NCI-H2196 (cell line): ENCODE results near the gene TRIOBP.
"Not testable (repeated sequence)": the region's sequence is repeated elsewhere in the genome, so short reads cannot be mapped to it uniquely, and the experiment has no call there.

Experiments
- DNase-seq: peaks from one replicate; lab custom pipeline; 2025; ENCODE audit not compliant: unreplicated experiment; lab: John Stamatoyannopoulos, UW

Gene TRIOBP

GRCh38 chr22:37696657-37697537 is at the start of gene TRIOBP:
TRIOBP (plus strand) TSS chr22:37697048; CDS start chr22:37701366, 4,318 bp downstream.
- peak; percentile 86 for DNase-seq

GRCh38 chr22:37647317-37647716 is 49.5 kb upstream of the TRIOBP start:
- no peak for DNase-seq

- DNase-seq, result no peak
These were observed 48.9 kb upstream of the TRIOBP start for GRCh38 chr22:37647928-37648327.

DNA sequence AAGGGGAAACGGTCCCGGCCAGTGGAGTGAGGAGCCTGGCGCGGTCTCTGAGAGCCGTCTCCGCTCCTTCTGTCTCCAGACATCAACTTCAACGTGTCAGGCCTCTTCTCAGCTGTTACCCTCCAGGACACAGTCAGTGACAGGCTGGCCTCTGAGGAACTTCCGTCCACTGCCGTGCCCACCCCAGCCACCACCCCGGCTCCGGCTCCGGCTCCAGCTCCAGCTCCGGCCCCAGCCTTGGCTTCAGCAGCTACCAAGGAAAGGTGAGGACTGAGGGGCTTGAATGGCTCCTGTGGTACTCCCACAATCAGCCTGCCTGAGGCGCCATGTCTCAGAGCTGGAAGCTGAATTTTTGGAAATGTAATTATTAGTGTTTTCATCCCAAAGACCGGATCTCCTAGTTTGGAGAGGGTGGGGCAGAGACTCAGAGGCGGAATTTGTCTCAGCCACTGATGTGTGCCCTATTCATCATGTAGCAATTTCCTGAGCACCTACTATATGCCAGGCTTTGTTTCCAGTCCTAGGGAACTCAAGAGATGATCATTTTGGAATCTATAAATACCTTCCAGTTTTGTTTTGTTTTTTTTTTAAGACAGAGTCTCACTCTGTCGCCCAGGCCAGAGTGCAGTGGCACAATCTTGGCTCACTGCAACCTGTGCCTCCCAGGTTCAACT is 46.2 kb upstream of the TRIOBP start:
- no peak for DNase-seq

DNA sequence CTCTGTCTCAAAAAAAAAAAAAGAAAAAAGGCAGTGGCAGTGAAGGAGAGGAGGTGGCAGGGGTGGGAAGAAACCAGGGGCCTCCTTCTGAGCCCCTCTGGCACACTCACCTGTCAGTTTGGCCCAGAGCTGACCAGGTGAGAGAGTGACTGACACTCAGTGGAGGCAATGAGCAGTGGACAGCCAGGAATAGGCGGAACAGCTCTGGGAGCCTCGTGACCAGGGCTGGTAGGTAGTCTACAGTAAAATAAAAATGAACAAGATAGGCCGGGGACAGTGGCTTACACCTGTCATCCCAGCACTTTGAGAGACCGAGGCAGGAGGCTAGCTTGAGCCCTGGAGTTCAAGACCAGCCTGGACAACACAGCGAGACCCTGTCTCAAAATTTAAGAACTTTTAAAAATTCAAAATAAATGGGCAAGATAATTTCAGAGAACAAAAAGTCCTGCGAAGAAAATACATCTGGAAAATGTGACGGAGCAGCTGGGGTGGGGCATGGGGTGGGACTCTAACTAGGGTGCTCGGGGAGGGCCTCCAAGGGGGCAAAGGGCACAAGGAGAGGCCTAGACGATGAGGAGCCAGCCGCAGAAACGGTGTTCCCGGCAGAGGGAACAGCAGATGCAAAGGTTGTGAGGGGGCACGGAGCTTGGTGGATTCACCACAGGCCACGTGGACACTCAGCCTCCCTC is 42.1 kb upstream of the TRIOBP start:
- no peak for DNase-seq

GRCh38 chr22:37655252-37655563 is 41.6 kb upstream of the TRIOBP start:
- no peak for DNase-seq

DNA sequence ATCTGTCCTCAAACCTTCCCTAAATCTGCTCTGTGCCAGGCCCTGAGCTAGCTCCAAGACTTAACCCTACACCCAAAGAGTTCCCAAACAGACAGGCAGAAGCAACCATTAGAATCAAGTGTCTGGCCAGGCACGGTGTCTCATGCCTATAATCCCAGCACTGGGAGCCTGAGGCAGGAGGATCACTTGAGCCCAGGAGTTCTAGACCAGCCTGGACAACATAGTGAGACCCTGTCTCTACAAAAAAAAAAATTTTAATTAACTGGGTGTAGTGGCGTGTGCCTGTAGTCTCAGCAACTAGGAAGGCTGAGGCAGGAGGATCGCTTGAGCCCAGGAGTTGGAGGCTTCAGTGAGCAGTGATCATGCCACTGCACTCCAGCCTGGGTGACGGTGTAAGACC is 40.3 kb upstream of the TRIOBP start:
- not testable (repeated sequence) for DNase-seq

GRCh38 chr22:37657590-37658132 is 39.2 kb upstream of the TRIOBP start:
- no peak for DNase-seq

DNA sequence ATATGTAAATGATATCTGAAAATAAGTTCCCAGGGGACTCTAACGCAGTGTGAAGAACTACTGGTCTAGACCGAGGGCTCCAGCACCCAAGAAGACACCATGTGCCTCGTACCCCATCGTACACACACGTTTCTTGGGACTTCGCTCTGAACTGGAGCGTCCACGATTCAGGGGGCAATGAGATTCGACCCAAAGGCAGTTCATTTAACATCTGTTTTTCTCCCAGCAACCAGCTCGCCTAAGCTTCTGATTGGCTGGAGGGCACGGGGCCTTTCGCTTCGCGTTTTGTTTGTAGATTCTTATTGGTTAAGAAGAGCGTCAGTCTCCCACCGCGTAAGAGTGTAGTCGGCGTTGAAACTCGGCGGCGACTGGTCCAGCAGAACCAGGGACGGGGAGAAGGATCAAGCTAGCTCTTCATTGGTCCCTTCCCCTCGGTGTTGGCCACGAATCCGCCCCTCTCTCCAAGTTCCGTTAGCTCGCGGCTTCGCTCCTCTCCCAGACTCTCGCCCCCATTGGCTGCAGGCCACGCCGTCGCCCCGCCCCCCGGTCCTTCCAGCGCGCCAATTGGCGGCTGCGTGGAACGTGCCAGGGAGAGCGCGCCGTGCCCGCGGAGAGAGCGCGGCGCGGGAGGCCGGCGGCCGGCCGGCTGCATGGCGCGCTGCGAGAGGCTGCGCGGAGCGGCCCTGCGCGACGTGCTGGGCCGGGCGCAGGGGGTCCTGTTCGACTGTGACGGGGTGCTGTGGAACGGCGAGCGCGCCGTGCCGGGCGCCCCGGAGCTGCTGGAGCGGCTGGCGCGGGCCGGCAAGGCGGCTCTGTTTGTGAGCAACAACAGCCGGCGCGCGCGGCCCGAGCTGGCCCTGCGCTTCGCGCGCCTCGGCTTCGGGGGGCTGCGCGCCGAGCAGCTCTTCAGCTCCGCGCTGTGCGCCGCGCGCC is 38.4 kb upstream of the TRIOBP start, which contains the start of gene PDXP:
TSS of gene PDXP (plus strand) at position 591 of the 933 bp plus-strand sequence. CDS start at position 651, 60 bp downstream.
- DNase-seq, result peak; percentile 99

DNA sequence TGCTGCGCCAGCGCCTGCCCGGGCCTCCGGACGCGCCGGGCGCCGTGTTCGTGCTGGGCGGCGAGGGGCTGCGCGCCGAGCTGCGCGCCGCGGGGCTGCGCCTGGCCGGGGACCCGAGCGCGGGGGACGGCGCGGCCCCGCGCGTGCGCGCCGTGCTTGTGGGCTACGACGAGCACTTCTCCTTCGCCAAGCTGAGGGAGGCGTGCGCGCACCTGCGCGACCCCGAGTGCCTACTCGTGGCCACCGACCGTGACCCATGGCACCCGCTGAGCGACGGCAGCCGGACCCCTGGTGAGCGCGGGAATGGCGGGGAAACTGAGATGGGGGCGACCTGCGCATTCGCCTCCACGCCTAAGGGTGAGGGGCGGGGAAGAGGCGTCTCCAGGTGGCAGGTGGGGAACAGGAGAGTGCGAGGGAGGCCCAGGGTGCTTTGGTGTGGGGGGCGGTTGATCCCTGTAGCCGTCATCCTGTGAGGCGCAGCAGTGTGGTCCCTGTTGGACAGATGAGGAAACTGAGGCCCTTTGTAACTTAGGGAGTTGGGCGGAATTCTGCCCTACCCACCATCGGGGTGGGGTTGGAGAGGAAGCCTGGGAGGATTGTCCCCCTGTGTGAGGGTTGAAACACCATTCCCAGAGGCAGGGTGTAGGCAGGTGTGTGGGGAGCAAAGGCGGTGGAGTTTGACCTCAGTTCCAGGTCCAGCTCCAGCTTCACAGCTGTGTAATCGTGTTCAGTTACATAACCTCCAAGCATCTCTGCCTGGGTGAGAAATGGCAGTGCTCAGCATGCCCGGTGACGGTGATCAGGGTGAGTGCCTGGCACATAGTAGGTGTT is 37.6 kb upstream of the TRIOBP start:
- DNase-seq, result peak; percentile 24

- DNase-seq, result no peak
These were observed 36.7 kb upstream of the TRIOBP start for GRCh38 chr22:37659897-37660708.

DNA sequence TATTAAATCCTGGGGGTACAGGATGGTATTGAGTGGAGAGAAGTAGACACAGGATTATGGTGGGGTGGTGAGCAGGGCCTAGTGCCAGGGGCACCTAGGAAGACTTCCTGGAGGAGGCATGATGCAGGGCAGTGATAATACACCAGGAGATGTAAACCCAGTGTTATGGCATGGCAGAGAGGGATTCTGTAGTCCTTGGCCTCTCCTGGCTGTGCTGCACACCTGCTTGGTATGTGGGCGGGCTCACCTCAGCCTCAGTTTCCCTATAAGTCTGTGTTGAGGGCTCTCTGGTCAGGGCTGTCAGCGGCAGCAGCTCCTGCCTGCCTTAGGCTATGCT is 36.2 kb upstream of the TRIOBP start:
- DNase-seq, result no peak

DNA sequence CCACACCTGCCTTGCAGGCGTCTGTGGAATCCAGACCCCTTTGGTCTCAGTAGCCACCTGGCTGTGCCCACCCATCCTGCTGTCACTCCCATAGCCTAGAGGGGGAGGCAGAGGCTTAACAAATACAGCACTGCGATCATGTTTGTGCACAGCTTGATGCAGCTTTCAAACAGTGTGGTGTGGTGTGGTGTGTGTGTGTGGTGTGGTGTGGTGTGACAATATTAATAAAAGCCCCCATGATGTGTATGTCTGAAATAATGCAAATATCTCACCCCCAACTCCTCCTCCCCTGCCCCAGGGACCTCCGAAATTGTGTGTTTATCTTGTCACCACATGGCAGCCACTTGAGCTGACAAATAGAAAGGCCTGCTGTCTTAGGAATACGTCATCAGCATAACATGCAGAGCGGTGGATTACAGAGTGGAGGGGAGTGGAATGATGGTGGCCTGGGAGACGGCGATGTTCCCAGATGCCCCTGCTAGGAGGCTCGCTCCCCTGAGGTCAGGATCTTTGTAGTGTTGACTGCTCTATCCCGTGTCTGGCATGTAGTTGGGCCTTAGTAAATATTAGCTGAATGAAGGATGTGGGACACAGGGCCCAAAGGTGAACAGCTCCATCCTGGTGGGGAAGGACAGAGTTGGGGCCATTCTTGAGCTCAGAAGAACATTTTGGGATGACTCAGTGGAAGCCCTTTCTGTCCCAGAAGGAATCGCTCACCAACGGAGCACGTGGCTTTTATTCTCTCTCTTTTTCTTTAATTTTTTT is 35.5 kb upstream of the TRIOBP start:
- DNase-seq, result no peak

GRCh38 chr22:37662039-37662438 is 34.8 kb upstream of the TRIOBP start:
- DNase-seq, result no peak

- DNase-seq, result no peak
These were observed 33.2 kb upstream of the TRIOBP start for GRCh38 chr22:37663521-37664140.

- DNase-seq, result no peak
These were observed 32.4 kb upstream of the TRIOBP start for GRCh38 chr22:37664249-37665101.

GRCh38 chr22:37665487-37665886 is 31.4 kb upstream of the TRIOBP start:
- no peak for DNase-seq
